Measurements from ENCODE around the gene VSIR.

- no peak for TF ChIP-seq CTCF (IDR thresholded peaks at IDR 0.05)
- no peak for TF ChIP-seq EZH2 (IDR thresholded peaks at IDR 0.05; ENCODE audit: borderline replicate concordance, insufficient read depth, low read depth, low read length, poor library complexity, severe bottlenecking)
These were observed 19.3 kb downstream of the VSIR start for GRCh38 chr10:71753960-71754505.
